Measurements from ENCODE around the gene TEAD3. TPM values are rescaled to one million over a fixed set of nuclear protein-coding genes. Genes with fewer than 3 reads are reported as not detected.
A peak's percentile ranks its signal among the peaks of the same experiment; 100 is the strongest.
"Not testable (repeated sequence)": the region's sequence is repeated elsewhere in the genome, so short reads cannot be mapped to it uniquely, and the experiment has no call there.

TEAD3 gene
- total and polyA plus RNA-seq, 11 donors, result 25.8 to 54.3 (median 35.2) TPM

- Histone ChIP-seq H3K9me3 (no peaks in the 10 kb centered on the region), H3K4me3 (no peak overlapping the region), H3K4me1 (peaks cover 0 to 9% (median 0%) of the 10 kb centered on the region in 12 donors), H3K36me3 (no peaks in the 10 kb centered on the region), H3K27ac (no peak overlapping the region), H3K27me3 (no peaks in the 10 kb centered on the region)
- intact Hi-C loops (cut with DNase I), result no loop called here
- DNase-seq (no peak), ATAC-seq (peak in 1 of 4 donors; percentile 23)
- TF ChIP-seq POLR2A (IDR thresholded peaks at IDR 0.05), result no peak
- TF ChIP-seq, protein P1, sequence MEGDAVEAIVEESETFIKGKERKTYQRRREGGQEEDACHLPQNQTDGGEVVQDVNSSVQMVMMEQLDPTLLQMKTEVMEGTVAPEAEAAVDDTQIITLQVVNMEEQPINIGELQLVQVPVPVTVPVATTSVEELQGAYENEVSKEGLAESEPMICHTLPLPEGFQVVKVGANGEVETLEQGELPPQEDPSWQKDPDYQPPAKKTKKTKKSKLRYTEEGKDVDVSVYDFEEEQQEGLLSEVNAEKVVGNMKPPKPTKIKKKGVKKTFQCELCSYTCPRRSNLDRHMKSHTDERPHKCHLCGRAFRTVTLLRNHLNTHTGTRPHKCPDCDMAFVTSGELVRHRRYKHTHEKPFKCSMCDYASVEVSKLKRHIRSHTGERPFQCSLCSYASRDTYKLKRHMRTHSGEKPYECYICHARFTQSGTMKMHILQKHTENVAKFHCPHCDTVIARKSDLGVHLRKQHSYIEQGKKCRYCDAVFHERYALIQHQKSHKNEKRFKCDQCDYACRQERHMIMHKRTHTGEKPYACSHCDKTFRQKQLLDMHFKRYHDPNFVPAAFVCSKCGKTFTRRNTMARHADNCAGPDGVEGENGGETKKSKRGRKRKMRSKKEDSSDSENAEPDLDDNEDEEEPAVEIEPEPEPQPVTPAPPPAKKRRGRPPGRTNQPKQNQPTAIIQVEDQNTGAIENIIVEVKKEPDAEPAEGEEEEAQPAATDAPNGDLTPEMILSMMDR (IDR thresholded peaks at IDR 0.05), result no peak
- 85 to 96% (median 88%) methylated on average over 7 to 8 of the region's 8 CpGs for WGBS, 4 donors
Measured at GRCh38 chr6:35436071-35436857, 60.6 kb downstream of the TEAD3 start.

GRCh38 chr6:35435074-35435837 is 61.6 kb downstream of the TEAD3 start:
- H3K9me3 ChIP-seq, result peaks cover 0 to 4% (median 0%) of the 10 kb centered on the region in 12 donors
- peak; percentile 54 to 85 (median 60) for ATAC-seq
- H3K36me3 ChIP-seq, result no peaks in the 10 kb centered on the region
- peak overlapping the region in 3 of 12 donors; percentile 2 to 34 (median 24) for H3K27ac ChIP-seq
- intact Hi-C loops (cut with DNase I), result no loop called here
- 62 to 73% (median 65%) methylated on average over 13 to 16 of the region's 16 CpGs for WGBS, 4 donors
- TF ChIP-seq, protein P1 (IDR thresholded peaks at IDR 0.05), result no peak
- no peak for TF ChIP-seq POLR2A (IDR thresholded peaks at IDR 0.05)
- H3K4me3 ChIP-seq, result no peak overlapping the region
- H3K4me1 ChIP-seq, result peaks cover 0 to 9% (median 0%) of the 10 kb centered on the region in 12 donors
- DNase-seq, result peak in 2 of 5 donors; percentile 59 to 65
- H3K27me3 ChIP-seq, result no peaks in the 10 kb centered on the region

- whole genome bisulfite sequencing, 4 donors, result 76 to 80% (median 78%) methylated on average over 3 of the region's 3 CpGs
- ATAC-seq; intact Hi-C loops (cut with DNase I): not testable (repeated sequence)
Measured at GRCh38 chr6:35432702-35433101, 64.2 kb downstream of the TEAD3 start.

GRCh38 chr6:35432291-35432690 is 64.6 kb downstream of the TEAD3 start:
- intact Hi-C loops (cut with DNase I), result no loop called here
- DNase-seq (no peak), ATAC-seq (no peak)
- TF ChIP-seq POLR2A (IDR thresholded peaks at IDR 0.05), result no peak
- TF ChIP-seq, protein P1 (IDR thresholded peaks at IDR 0.05), result no peak
- Histone ChIP-seq H3K27ac (no peak overlapping the region), H3K36me3 (peaks cover 0 to under 1% (median 0%) of the 10 kb centered on the region in 9 donors), H3K4me1 (peaks cover 0 to 9% (median 0%) of the 10 kb centered on the region in 12 donors), H3K9me3 (peaks cover 0 to 24% (median 12%) of the 10 kb centered on the region in 12 donors), H3K27me3 (no peaks in the 10 kb centered on the region), H3K4me3 (no peak overlapping the region)
- 56 to 73% (median 61%) methylated on average over 4 of the region's 4 CpGs for whole genome bisulfite sequencing, 4 donors

More at GRCh38 chr6:35432702-35433101, 64.2 kb downstream of the TEAD3 start:
- H3K36me3 ChIP-seq, H3K27ac ChIP-seq, H3K27me3 ChIP-seq, H3K4me3 ChIP-seq, H3K4me1 ChIP-seq, DNase-seq: not testable (repeated sequence)
- H3K9me3 ChIP-seq, result peaks cover 0 to 24% (median 12%) of the 10 kb centered on the region in 12 donors
